ENCODE data around the gene MPP3.

- TF ChIP-seq GATA2 (IDR thresholded peaks at IDR 0.05; ENCODE audit: low read depth, low read length) (no peak), GATA3 (IDR thresholded peaks at IDR 0.05; ENCODE audit: low read depth, low read length) (no peak)
Measured at GRCh38 chr17:43852571-43852970, 19.6 kb upstream of the MPP3 start.

Data from SH-SY5Y (cell line).